Tibial nerve (tissue), 3 donors: Measurements from ENCODE around the gene SPTBN1.

Experiments used
- POLR2A ChIP-seq, 2 donors: fragments of 450-650 bp; IDR thresholded peaks; one replicate each; pipeline ENCODE4 v1.6.1; 2017; ENCODE audit warnings: antibody characterized with exemption in 2 of 2, mild to moderate bottlenecking in 2 of 2, moderate library complexity in 2 of 2
- TF ChIP-seq, protein P1 (sequence below), 5 experiments: fragments of 200-600 bp in 3 of 5; fragments of 450-650 bp in 2 of 5; sonication (generic) in 3 of 5; IDR thresholded peaks; one replicate each; pipeline ENCODE4 v1.5.1; 2016 to 2019; ENCODE audit warnings: antibody characterized with exemption in 5 of 5, mild to moderate bottlenecking in 3 of 5, moderate library complexity in 2 of 5

DNA sequence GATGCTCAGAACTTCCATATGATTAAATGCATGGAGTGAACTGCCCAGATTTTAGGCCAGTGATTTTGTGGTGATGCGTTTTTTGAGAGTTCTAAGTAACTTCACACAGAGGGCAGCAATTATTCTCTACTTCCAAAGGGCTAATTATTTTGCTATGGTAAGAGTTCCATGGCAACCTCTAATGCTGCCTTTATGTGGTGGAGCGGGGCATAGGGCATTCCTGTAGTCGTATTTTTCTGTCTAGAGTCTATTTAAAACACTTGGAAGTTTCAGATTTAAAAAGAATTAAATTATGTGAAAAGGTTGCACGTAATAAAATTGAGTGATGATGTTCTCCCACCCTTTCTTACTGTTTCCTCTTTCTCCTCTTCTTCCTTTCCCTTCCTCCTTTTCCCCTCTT lies 203.4 kb downstream of the SPTBN1 start:
- TF ChIP-seq, protein P1, sequence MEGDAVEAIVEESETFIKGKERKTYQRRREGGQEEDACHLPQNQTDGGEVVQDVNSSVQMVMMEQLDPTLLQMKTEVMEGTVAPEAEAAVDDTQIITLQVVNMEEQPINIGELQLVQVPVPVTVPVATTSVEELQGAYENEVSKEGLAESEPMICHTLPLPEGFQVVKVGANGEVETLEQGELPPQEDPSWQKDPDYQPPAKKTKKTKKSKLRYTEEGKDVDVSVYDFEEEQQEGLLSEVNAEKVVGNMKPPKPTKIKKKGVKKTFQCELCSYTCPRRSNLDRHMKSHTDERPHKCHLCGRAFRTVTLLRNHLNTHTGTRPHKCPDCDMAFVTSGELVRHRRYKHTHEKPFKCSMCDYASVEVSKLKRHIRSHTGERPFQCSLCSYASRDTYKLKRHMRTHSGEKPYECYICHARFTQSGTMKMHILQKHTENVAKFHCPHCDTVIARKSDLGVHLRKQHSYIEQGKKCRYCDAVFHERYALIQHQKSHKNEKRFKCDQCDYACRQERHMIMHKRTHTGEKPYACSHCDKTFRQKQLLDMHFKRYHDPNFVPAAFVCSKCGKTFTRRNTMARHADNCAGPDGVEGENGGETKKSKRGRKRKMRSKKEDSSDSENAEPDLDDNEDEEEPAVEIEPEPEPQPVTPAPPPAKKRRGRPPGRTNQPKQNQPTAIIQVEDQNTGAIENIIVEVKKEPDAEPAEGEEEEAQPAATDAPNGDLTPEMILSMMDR (IDR thresholded peaks at IDR 0.05): no peak
- no peak for TF ChIP-seq POLR2A (IDR thresholded peaks at IDR 0.05)
